OCI-LY7 (cell line): ENCODE measurements around the gene PMIS2. TPM values are rescaled to one million over a fixed set of nuclear protein-coding genes. Genes with fewer than 3 reads are reported as not detected.

Experiments used
- BruUV-seq: library from RNA; stranded (reverse); fragments of 400-500 nt; replicated peaks from 2 replicates; lab custom pipeline; 2021; lab: Mats Ljungman, UMichigan
- CTCF ChIA-PET: fragments of 300-600 bp; sonication (Branson Sonifier 250); formaldehyde crosslinking; loops from one replicate; lab custom pipeline; 2022; ENCODE audit warnings: antibody characterized with exemption; ENCODE audit not compliant: unreplicated experiment; lab: Charles Lee
- POLR2A ChIA-PET: fragments of 300-600 bp; sonication (Branson Sonifier 250); formaldehyde crosslinking; loops from one replicate; lab custom pipeline; 2022; ENCODE audit warnings: antibody characterized with exemption; lab: Charles Lee
- DNase-seq: peaks from one replicate; pipeline ENCODE4 v3.0.0-alpha.2; 2015; ENCODE audit warnings: low spot score
- H2AFZ ChIP-seq: fragments of 200-600 bp; sonication (generic), shearing (Covaris generic); 2 replicates; pipeline ENCODE4 v1.6.1; 2014; ENCODE audit warnings: mild to moderate bottlenecking, antibody characterized with exemption, low read length, moderate library complexity
- H3K27ac ChIP-seq: fragments of 200-600 bp; sonication (generic); 2 replicates; pipeline ENCODE4 v1.5.1; 2014; ENCODE audit warnings: mixed run types, low read depth, mild to moderate bottlenecking, moderate library complexity, low read length, inconsistent platforms; ENCODE audit not compliant: poor library complexity, severe bottlenecking
- H3K36me3 ChIP-seq: fragments of 200-600 bp; sonication (generic); 2 replicates; pipeline ENCODE4 v1.6.1; 2014; ENCODE audit warnings: mild to moderate bottlenecking, antibody characterized with exemption, low read length, moderate library complexity, mixed read lengths; ENCODE audit not compliant: insufficient read depth
- H3K4me1 ChIP-seq: fragments of 200-600 bp; sonication (generic); 2 replicates; pipeline ENCODE4 v1.5.1; 2014; ENCODE audit warnings: mild to moderate bottlenecking, low read length; ENCODE audit not compliant: insufficient read depth, poor library complexity, severe bottlenecking
- H3K4me2 ChIP-seq: fragments of 200-600 bp; sonication (generic); 2 replicates; pipeline ENCODE4 v1.6.1; 2014; ENCODE audit warnings: mild to moderate bottlenecking, low read length
- H3K4me3 ChIP-seq: fragments of 200-600 bp; sonication (generic); 2 replicates; pipeline ENCODE4 v1.5.1; 2014; ENCODE audit warnings: mild to moderate bottlenecking, low read depth, low read length; ENCODE audit not compliant: poor library complexity, severe bottlenecking
- H3K79me2 ChIP-seq: fragments of 200-600 bp; sonication (generic); 2 replicates; pipeline ENCODE4 v1.6.1; 2016; ENCODE audit warnings: low read depth, mild to moderate bottlenecking, low read length, moderate library complexity, mixed read lengths; ENCODE audit not compliant: insufficient read depth
- H3K9me2 ChIP-seq: fragments of 200-600 bp; sonication (generic); 2 replicates; pipeline ENCODE4 v1.6.1; 2016; ENCODE audit warnings: mild to moderate bottlenecking, low read length, mixed read lengths; ENCODE audit not compliant: insufficient read depth
- H3K9me3 ChIP-seq: fragments of 200-600 bp; sonication (generic); 2 replicates; pipeline ENCODE4 v1.6.1; 2014; ENCODE audit warnings: mild to moderate bottlenecking, mixed run types, low read length, mixed read lengths
- H4K20me1 ChIP-seq: fragments of 200-600 bp; sonication (generic); 2 replicates; pipeline ENCODE4 v1.6.1; 2014; ENCODE audit warnings: mild to moderate bottlenecking, antibody characterized with exemption, low read length, moderate library complexity, mixed read lengths; ENCODE audit not compliant: insufficient read depth
- CTCF ChIP-seq: fragments of 200-600 bp; sonication (generic); conservative IDR thresholded peaks from 2 replicates; pipeline ENCODE4 v1.5.1; 2014; ENCODE audit warnings: mild to moderate bottlenecking, antibody characterized with exemption, low read length, moderate library complexity, mixed read lengths
- EZH2phosphoT487 ChIP-seq: fragments of 200-600 bp; sonication (generic); IDR thresholded peaks from 2 replicates; pipeline ENCODE4 v1.6.1; 2018; ENCODE audit warnings: low read depth, borderline replicate concordance, mild to moderate bottlenecking, mixed run types, antibody characterized with exemption, low read length, moderate library complexity, mixed read lengths
- intact Hi-C: fragments of 100-400 bp; cut with micrococcal nuclease; formaldehyde crosslinking; loops from one replicate; pipeline ENCODE4 v1.10.0; 2022; ENCODE audit not compliant: unreplicated experiment
- total RNA-seq, 2 experiments: library from RNA; depleted of rRNA in 1 of 2; stranded (reverse); fragments of >200 nt in 1 of 2; shearing (Covaris generic) in 1 of 2; gene quantifications; 2 replicates each; pipeline ENCODE4 v1.2.3, GENCODE V29; 2014 to 2022

Gene PMIS2
- total RNA-seq, 2 experiments from 2014 or later: not detected

GRCh38 chr19:35555301-35556005 is 30.5 kb upstream of the PMIS2 start:
- Histone ChIP-seq H3K9me2 (no peaks in the 10 kb centered on the region), H3K9me3 (no peaks in the 10 kb centered on the region), H3K27ac (no peak overlapping the region), H3K4me1 (peaks cover 18% of the 10 kb centered on the region), H2AFZ (no peak overlapping the region), H3K4me2 (no peak overlapping the region), H3K36me3 (no peaks in the 10 kb centered on the region), H3K4me3 (no peak overlapping the region), H4K20me1 (no peaks in the 10 kb centered on the region), H3K79me2 (no peaks in the 10 kb centered on the region)
- no peak for TF ChIP-seq EZH2phosphoT487
- peak; percentile 66 for TF ChIP-seq CTCF
- ChIA-PET CTCF (no interaction called here), POLR2A (no interaction called here)
- peak; percentile 51 for DNase-seq
- intact Hi-C loops: loop anchor here (5.0 kb wide), 1 partner anchor 72 kb away; the partner anchor contains the start of gene RBM42
- no TSS peak for BruUV-seq

- Histone ChIP-seq H3K9me3 (no peaks in the 10 kb centered on the region), H3K27ac (no peak overlapping the region), H3K9me2 (no peaks in the 10 kb centered on the region), H2AFZ (no peak overlapping the region), H3K79me2 (no peaks in the 10 kb centered on the region), H3K36me3 (no peaks in the 10 kb centered on the region), H3K4me1 (peaks cover 18% of the 10 kb centered on the region), H3K4me2 (no peak overlapping the region), H4K20me1 (no peaks in the 10 kb centered on the region), H3K4me3 (no peak overlapping the region)
- ChIA-PET POLR2A (no interaction called here), CTCF (interaction anchor here (0.5 kb wide), 1 partner anchor 137 kb away, joined by 5 read pairs; no protein-coding TSS in a partner anchor)
- no peak for DNase-seq
- BruUV-seq: no TSS peak
- TF ChIP-seq CTCF: no peak; the same call in 1 of the 2 replicates
- no peak for TF ChIP-seq EZH2phosphoT487
- intact Hi-C loops: loop anchor here (5.0 kb wide), 1 partner anchor 71 kb away; the partner anchor contains the start of gene RBM42
Measured at GRCh38 chr19:35556025-35556590, 29.9 kb upstream of the PMIS2 start.
